ENCODE data around the gene CUL4A.

- TF ChIP-seq YY1 (IDR thresholded peaks at IDR 0.05; ENCODE audit: insufficient read depth, insufficient read length): no peak
- TF ChIP-seq ZNF274 (IDR thresholded peaks at IDR 0.05; ENCODE audit: low read depth, low read length): no peak
- no peak for TF ChIP-seq SUZ12 (IDR thresholded peaks at IDR 0.05; ENCODE audit: extremely low read depth, insufficient read depth, insufficient read length)
Observed at GRCh38 chr13:113258321-113259054, 49.1 kb downstream of the CUL4A start.

Measured in NT2/D1 (cell line).